Measurements from ENCODE around the gene TSG101. TPM values are rescaled to one million over a fixed set of nuclear protein-coding genes. Genes with fewer than 3 reads are reported as not detected.
A peak's percentile ranks its signal among the peaks of the same experiment; 100 is the strongest.

The TSG101 gene
- total and polyA plus RNA-seq, 10 of the 15 experiments (the other 5 are each of a cell fraction or from before 2014, with no cell fraction given), result 22.3 to 147 (median 84.9) TPM

- Histone ChIP-seq H2AFZ (ENCODE audit: control insufficient read depth, low read depth, low read length) (no peak overlapping the region), H3K36me3 (ENCODE audit: control insufficient read depth in 2 of 2, insufficient read depth in 2 of 2, low read length in 1 of 2) (peaks cover 2 to 7% of the 10 kb centered on the region in 2 experiments; a peak in 2 of 4 replicates), H3K4me3 (no peak overlapping the region), H3K27ac (ENCODE audit: control insufficient read depth, insufficient read depth) (no peak overlapping the region), H3K4me2 (ENCODE audit: control insufficient read depth, insufficient read depth) (no peak overlapping the region), H3K9ac (ENCODE audit: control insufficient read depth, insufficient read depth, low read length) (no peak overlapping the region), H3K27me3 (replicated peaks in 1 of 2; ENCODE audit: control insufficient read depth in 2 of 2, insufficient read depth in 2 of 2, low read length in 1 of 2) (no peaks in the 10 kb centered on the region), H4K20me1 (ENCODE audit: control insufficient read depth, insufficient read depth) (no peaks in the 10 kb centered on the region), H3K9me3 (replicated peaks; ENCODE audit: control insufficient read depth, insufficient read depth, low read length) (no peaks in the 10 kb centered on the region), H3K79me2 (ENCODE audit: control insufficient read depth, insufficient read depth, low read length) (no peaks in the 10 kb centered on the region), H3K4me1 (ENCODE audit: control insufficient read depth, insufficient read depth, low read length) (no peaks in the 10 kb centered on the region)
- SMC1A ChIA-PET (ENCODE audit: uncharacterized antibody, unreplicated experiment), result interaction anchor here (0.6 to 1.5 kb wide), 2 partner anchors 9 to 83 kb away, joined by 3 to 6 read pairs; no protein-coding TSS in a partner anchor
- RAD21 ChIA-PET (ENCODE audit: unreplicated experiment), result no interaction called here
- ATAC-seq, result peak; percentile 54; the same call in 2 of the 3 replicates
- CTCF ChIA-PET, result interaction anchor here (0.6 to 1.7 kb wide), 3 partner anchors 71 to 251 kb away, joined by 3 to 6 read pairs (median 3); no protein-coding TSS in a partner anchor
- DNase-seq (ENCODE audit: low read depth, low spot score), result no peak
- POLR2A ChIA-PET, result no interaction called here
- in situ Hi-C loops (cut with MboI), result no loop called here
- FAIRE-seq, result peak; percentile 49
- intact Hi-C loops (cut with micrococcal nuclease; ENCODE audit: unreplicated experiment), result no loop called here
- no peak for TF ChIP-seq PAX5 (IDR thresholded peaks at IDR 0.05; ENCODE audit: borderline replicate concordance, low read depth, low read length)
- no peak for TF ChIP-seq TBL1XR1 (IDR thresholded peaks at IDR 0.05; ENCODE audit: low read depth, low read length)
- no peak for TF ChIP-seq CTCF (IDR thresholded peaks at IDR 0.05 in 2 of 3, conservative IDR thresholded peaks at IDR 0.05 in 1 of 3; ENCODE audit: control insufficient read depth in 2 of 3, extremely low read depth in 1 of 3, insufficient read depth in 1 of 3, low read depth in 3 of 3, low read length in 3 of 3)
- TF ChIP-seq TARDBP (IDR thresholded peaks at IDR 0.05; ENCODE audit: borderline replicate concordance), result no peak
- TF ChIP-seq ZNF592 (IDR thresholded peaks at IDR 0.05), result no peak
- TF ChIP-seq ZNF687 (IDR thresholded peaks at IDR 0.05), result no peak
- no peak for TF ChIP-seq GABPA (IDR thresholded peaks at IDR 0.05; ENCODE audit: low read depth)
- TF ChIP-seq SMAD1 (IDR thresholded peaks at IDR 0.05; ENCODE audit: low read depth, partially characterized antibody), result no peak
- BruUV-seq (replicated peaks), result no TSS peak
Measured at GRCh38 chr11:18495271-18495670, 31.5 kb downstream of the TSG101 start.

Measured in GM12878 (cell line).